Thoracic aorta (tissue), 2 donors: Measurements from ENCODE around the gene MED12L. TPM values are rescaled to one million over a fixed set of nuclear protein-coding genes. Genes with fewer than 3 reads are reported as not detected.
A peak's percentile ranks its signal among the peaks of the same experiment; 100 is the strongest.
"Not testable (repeated sequence)": the region's sequence is repeated elsewhere in the genome, so short reads cannot be mapped to it uniquely, and the experiment has no call there.

Source experiments
- ATAC-seq: fragments of 150-250 bp; one replicate; pipeline ENCODE4 v1.8.0; 2017; ENCODE audit warnings: low read depth; ENCODE audit not compliant: insufficient number of reproducible peaks, low FRiP score
- DNase-seq: peaks from one replicate; pipeline ENCODE4 v3.0.0-alpha.2; 2020; ENCODE audit warnings: low spot score
- H3K27ac ChIP-seq, 2 donors: fragments of 200-600 bp; sonication (generic); 1 replicate in 1 of 2; 2 replicates in 1 of 2; pipeline ENCODE4 v1.5.1; 2016; ENCODE audit warnings: mild to moderate bottlenecking in 2 of 2, moderate library complexity in 2 of 2
- H3K27me3 ChIP-seq: fragments of 200-600 bp; sonication (generic); replicated peaks from 2 replicates; pipeline ENCODE4 v1.6.0; 2016; ENCODE audit warnings: mild to moderate bottlenecking; ENCODE audit not compliant: insufficient read depth
- H3K36me3 ChIP-seq: fragments of 200-600 bp; sonication (generic); one replicate; pipeline ENCODE4 v1.5.1; 2016
- H3K4me1 ChIP-seq, 2 donors: fragments of 200-600 bp; sonication (generic); 1 replicate in 1 of 2; 2 replicates in 1 of 2; pipeline versions ENCODE4 v1.5.1 to v1.6.0; 2016; ENCODE audit warnings: low read depth in 2 of 2, mild to moderate bottlenecking in 1 of 2; ENCODE audit not compliant: control insufficient read depth in 1 of 2
- H3K4me3 ChIP-seq: fragments of 200-600 bp; sonication (generic); 2 replicates; pipeline ENCODE4 v1.5.1; 2016; ENCODE audit warnings: mild to moderate bottlenecking
- H3K9me3 ChIP-seq: fragments of 200-600 bp; sonication (generic); 2 replicates; pipeline ENCODE4 v1.5.1; 2016
- CTCF ChIP-seq: fragments of 200-600 bp; sonication (generic); IDR thresholded peaks from one replicate; pipeline ENCODE4 v1.5.1; 2019; ENCODE audit warnings: antibody characterized with exemption
- total RNA-seq, 2 donors: library from RNA; depleted of rRNA; stranded (reverse); fragments of >200 nt; gene quantifications; one replicate each; pipeline versions ENCODE4 v1.1.0 to v1.2.3, GENCODE V29; 2016

The MED12L gene
- total RNA-seq, 2 donors from 2014 or later, result 0.27 to 2.0 TPM

- DNase-seq (no peak), ATAC-seq (no peak)
- TF ChIP-seq CTCF, result no peak
- Histone ChIP-seq H3K36me3 (no peaks in the 10 kb centered on the region), H3K27ac (no peak overlapping the region), H3K4me1 (peaks cover 5 to 14% of the 10 kb centered on the region in 2 donors), H3K27me3 (no peaks in the 10 kb centered on the region), H3K9me3 (no peaks in the 10 kb centered on the region), H3K4me3 (no peak overlapping the region)
These were observed 141.4 kb downstream of the MED12L start for GRCh38 chr3:151226825-151227224.

- no peak overlapping the region for H3K4me3 ChIP-seq
- no peaks in the 10 kb centered on the region for H3K27me3 ChIP-seq
- no peak for ATAC-seq
- H3K9me3 ChIP-seq, result no peaks in the 10 kb centered on the region
- peaks cover 5 to 14% of the 10 kb centered on the region in 2 donors for H3K4me1 ChIP-seq
- TF ChIP-seq CTCF, result no peak
- H3K36me3 ChIP-seq, result no peaks in the 10 kb centered on the region
- DNase-seq, result no peak
- no peak overlapping the region for H3K27ac ChIP-seq
These were observed 141.9 kb downstream of the MED12L start for GRCh38 chr3:151227266-151227806.

- Histone ChIP-seq H3K9me3 (no peaks in the 10 kb centered on the region), H3K36me3 (no peaks in the 10 kb centered on the region), H3K4me3 (no peak overlapping the region), H3K4me1 (peaks cover 5 to 14% of the 10 kb centered on the region in 2 donors), H3K27ac (no peak overlapping the region), H3K27me3 (no peaks in the 10 kb centered on the region)
- peak; percentile 87 for TF ChIP-seq CTCF
- DNase-seq (no peak), ATAC-seq (peak; percentile 68)
These were observed 142.6 kb downstream of the MED12L start for GRCh38 chr3:151227807-151228665.

GRCh38 chr3:151228666-151229040, 143.2 kb downstream of the MED12L start:
- Histone ChIP-seq H3K36me3 (no peaks in the 10 kb centered on the region), H3K4me3 (no peak overlapping the region), H3K4me1 (peaks cover 5 to 14% of the 10 kb centered on the region in 2 donors), H3K9me3 (no peaks in the 10 kb centered on the region), H3K27me3 (no peaks in the 10 kb centered on the region), H3K27ac (no peak overlapping the region)
- DNase-seq, result no peak
- no peak for ATAC-seq
- TF ChIP-seq CTCF, result no peak

- TF ChIP-seq CTCF, result no peak
- no peak overlapping the region for H3K27ac ChIP-seq
- no peaks in the 10 kb centered on the region for H3K36me3 ChIP-seq
- DNase-seq (no peak), ATAC-seq (no peak)
- H3K9me3 ChIP-seq, result no peaks in the 10 kb centered on the region
- H3K27me3 ChIP-seq, result no peaks in the 10 kb centered on the region
- H3K4me3 ChIP-seq, result no peak overlapping the region
- peaks cover 5 to 14% of the 10 kb centered on the region in 2 donors for H3K4me1 ChIP-seq
These were observed 145.2 kb downstream of the MED12L start for GRCh38 chr3:151230646-151231045.

- H3K36me3 ChIP-seq, H3K27ac ChIP-seq, H3K4me3 ChIP-seq, H3K9me3 ChIP-seq, DNase-seq, H3K27me3 ChIP-seq, ATAC-seq: not testable (repeated sequence)
- peaks cover 5 to 14% of the 10 kb centered on the region in 2 donors for H3K4me1 ChIP-seq
These were observed 146.9 kb downstream of the MED12L start for GRCh38 chr3:151232403-151232802.
